CD1c-positive myeloid dendritic cell (primary cell): ENCODE results near the gene SIRPD.

ENCODE experiments used
- DNase-seq: peaks from one replicate; pipeline ENCODE4 v3.0.0-alpha.2; 2016; ENCODE audit errors: extremely low spot score

The SIRPD gene

GRCh38 chr20:1494436-1494835 lies 63.1 kb downstream of the SIRPD start:
- peak; percentile 21 for DNase-seq

GRCh38 chr20:1493536-1493935 lies 64.0 kb downstream of the SIRPD start:
- DNase-seq, result peak; percentile 47

GRCh38 chr20:1491860-1492642 lies 65.5 kb downstream of the SIRPD start:
- DNase-seq, result peak; percentile 69

- DNase-seq, result peak; percentile 93
Measured at GRCh38 chr20:1491281-1491840, 66.1 kb downstream of the SIRPD start, which contains the start of gene SIRPB2. Gene SIRPB2 (minus strand): TSS chr20:1491420. CDS start chr20:1491359, 61 bp downstream.

- DNase-seq, result peak; percentile 34
Measured at GRCh38 chr20:1490643-1491195, 66.8 kb downstream of the SIRPD start.

GRCh38 chr20:1489764-1490436 lies 67.6 kb downstream of the SIRPD start:
- DNase-seq, result peak; percentile 67

GRCh38 chr20:1489325-1489724 lies 68.2 kb downstream of the SIRPD start:
- peak; percentile 48 for DNase-seq

GRCh38 chr20:1486566-1486965 lies 70.9 kb downstream of the SIRPD start:
- DNase-seq, result no peak

GRCh38 chr20:1484438-1485116 lies 72.9 kb downstream of the SIRPD start:
- no peak for DNase-seq
